ENCODE data around the gene SDCBP2.
"Not testable (repeated sequence)": the region's sequence is repeated elsewhere in the genome, so short reads cannot be mapped to it uniquely, and the experiment has no call there.

The SDCBP2 gene

GRCh38 chr20:1357921-1358671 is 29.2 kb upstream of the SDCBP2 start:
- no peak for DNase-seq

- DNase-seq = no peak
Measured at GRCh38 chr20:1353956-1354355, 25.0 kb upstream of the SDCBP2 start.

GRCh38 chr20:1346315-1346969 is 17.5 kb upstream of the SDCBP2 start:
- DNase-seq = no peak

GRCh38 chr20:1345756-1346093 is 16.8 kb upstream of the SDCBP2 start:
- no peak for DNase-seq

GRCh38 chr20:1345030-1345755 is 16.3 kb upstream of the SDCBP2 start:
- DNase-seq = no peak

GRCh38 chr20:1343446-1344124 is 14.6 kb upstream of the SDCBP2 start:
- DNase-seq = not testable (repeated sequence)

GRCh38 chr20:1341561-1342265 is 12.8 kb upstream of the SDCBP2 start:
- peak; percentile 65 for DNase-seq

GRCh38 chr20:1338801-1339200 is 9.9 kb upstream of the SDCBP2 start:
- DNase-seq = no peak

GRCh38 chr20:1338096-1338495 is 9.2 kb upstream of the SDCBP2 start:
- DNase-seq = no peak

- no peak for DNase-seq
Measured at GRCh38 chr20:1337441-1337840, 8.5 kb upstream of the SDCBP2 start.

GRCh38 chr20:1336699-1337367 is 7.9 kb upstream of the SDCBP2 start:
- DNase-seq = no peak

- no peak for DNase-seq
Measured at GRCh38 chr20:1335961-1336698, 7.2 kb upstream of the SDCBP2 start.

GRCh38 chr20:1334761-1335160 is 5.8 kb upstream of the SDCBP2 start:
- no peak for DNase-seq

- no peak for DNase-seq
Measured at GRCh38 chr20:1334370-1334731, 5.4 kb upstream of the SDCBP2 start.

GRCh38 chr20:1333462-1334369 is 4.8 kb upstream of the SDCBP2 start:
- DNase-seq = no peak

- DNase-seq = no peak
Measured at GRCh38 chr20:1332749-1333300, 3.9 kb upstream of the SDCBP2 start.

GRCh38 chr20:1331801-1332453 is 3.0 kb upstream of the SDCBP2 start:
- no peak for DNase-seq

- no peak for DNase-seq
Measured at GRCh38 chr20:1331101-1331500, 2.2 kb upstream of the SDCBP2 start.

GRCh38 chr20:1330075-1330830 is 1.3 kb upstream of the SDCBP2 start:
- no peak for DNase-seq
